Endothelial cell of umbilical vein (primary cell): Measurements from ENCODE around the gene SUDS3.

ENCODE experiments used
- CTCF ChIP-seq, 2 donors: IDR thresholded peaks; 1 replicate in 1 of 2; 2 replicates in 1 of 2; pipeline ENCODE4 v1.5.1; 2011; ENCODE audit warnings: low read length in 2 of 2, mild to moderate bottlenecking in 2 of 2, moderate library complexity in 2 of 2, control low read depth in 1 of 2, inconsistent platforms in 1 of 2, low read depth in 1 of 2; ENCODE audit not compliant: insufficient read depth in 1 of 2; ENCODE audit errors: extremely low read depth in 1 of 2
- POLR2A ChIP-seq: IDR thresholded peaks from 2 replicates; pipeline ENCODE4 v1.6.1; 2012; ENCODE audit warnings: low read depth, mild to moderate bottlenecking, control low read depth, low read length
- POLR2AphosphoS5 ChIP-seq: IDR thresholded peaks from 2 replicates; pipeline ENCODE4 v1.6.1; 2012; ENCODE audit warnings: low read depth, mild to moderate bottlenecking, control low read depth, low read length, moderate library complexity; ENCODE audit not compliant: insufficient read depth

- TF ChIP-seq CTCF (IDR thresholded peaks at IDR 0.05; ENCODE audit: extremely low read depth in 1 of 2, insufficient read depth in 1 of 2, low read depth in 1 of 2, low read length in 2 of 2): no peak
- TF ChIP-seq POLR2AphosphoS5: no peak
- no peak for TF ChIP-seq POLR2A
Measured at GRCh38 chr12:118417942-118418341, 41.6 kb downstream of the SUDS3 start.
